ENCODE data around the gene HACL1.

HACL1 gene

GRCh38 chr3:15562560-15562959 lies 38.8 kb downstream of the HACL1 start:
- no peak for DNase-seq
- peaks cover 24% of the 10 kb centered on the region for H3K36me3 ChIP-seq (replicated peaks)
- no peak overlapping the region for H3K27ac ChIP-seq
- in situ Hi-C loops (cut with HindIII; ENCODE audit: low pct_ligation_motif_present, low sequenced_read_pairs): no loop called here
- H3K4me3 ChIP-seq (ENCODE audit: low read depth, low read length): no peak overlapping the region
- TF ChIP-seq CTCF (IDR thresholded peaks at IDR 0.05; ENCODE audit: low read depth, low read length, missing control alignments): no peak
- H3K27me3 ChIP-seq (replicated peaks): no peaks in the 10 kb centered on the region

DNA sequence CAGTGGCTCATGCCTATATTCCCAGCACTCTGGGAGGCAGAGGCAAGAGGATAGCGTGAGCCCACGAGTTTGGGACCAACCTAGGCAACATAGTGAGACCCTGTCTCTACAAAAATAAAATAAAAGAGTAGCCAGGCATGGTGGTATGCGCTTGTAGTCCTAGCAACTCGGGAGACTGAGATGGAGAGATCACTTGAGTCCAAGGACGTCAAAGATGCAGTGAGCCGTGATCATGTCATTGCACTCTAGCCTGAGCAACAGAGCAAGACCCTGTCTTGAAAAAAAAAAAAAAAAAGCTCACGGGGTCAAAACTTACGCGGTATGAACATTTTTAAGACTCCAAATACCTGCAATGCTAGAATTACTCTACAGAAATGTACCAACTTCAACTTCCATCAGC lies 42.8 kb downstream of the HACL1 start:
- DNase-seq: no peak
- H3K27me3 ChIP-seq (replicated peaks): no peaks in the 10 kb centered on the region
- in situ Hi-C loops (cut with HindIII; ENCODE audit: low pct_ligation_motif_present, low sequenced_read_pairs): no loop called here
- H3K36me3 ChIP-seq (replicated peaks): peaks cover 18% of the 10 kb centered on the region
- TF ChIP-seq CTCF (IDR thresholded peaks at IDR 0.05; ENCODE audit: low read depth, low read length, missing control alignments): no peak
- H3K27ac ChIP-seq: no peak overlapping the region
- no peak overlapping the region for H3K4me3 ChIP-seq (ENCODE audit: low read depth, low read length)

DNA sequence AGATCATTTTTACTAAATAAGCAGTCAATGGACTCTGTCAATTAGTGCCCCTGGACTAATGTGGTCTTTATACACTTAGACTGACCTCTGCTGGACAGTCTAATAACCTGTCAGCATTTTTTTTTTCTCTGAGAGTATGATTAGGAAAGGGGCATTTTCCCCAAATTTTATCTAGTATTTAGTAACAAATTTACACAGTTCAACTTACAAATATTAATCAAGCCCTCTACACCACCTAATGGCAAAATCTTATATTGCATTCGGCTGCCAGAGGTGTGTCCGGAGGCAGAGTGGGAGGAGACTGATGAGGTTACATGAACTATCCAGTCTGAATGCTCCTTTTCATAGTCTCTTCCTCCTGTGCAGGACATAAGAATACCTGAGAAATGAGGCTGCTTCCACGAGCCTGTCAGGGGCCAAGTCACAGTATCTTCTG lies 43.8 kb downstream of the HACL1 start:
- no peaks in the 10 kb centered on the region for H3K27me3 ChIP-seq (replicated peaks)
- no peak overlapping the region for H3K27ac ChIP-seq
- in situ Hi-C loops (cut with HindIII; ENCODE audit: low pct_ligation_motif_present, low sequenced_read_pairs): no loop called here
- no peak overlapping the region for H3K4me3 ChIP-seq (ENCODE audit: low read depth, low read length)
- DNase-seq: peak; percentile 82
- peak; percentile 66 for TF ChIP-seq CTCF (IDR thresholded peaks at IDR 0.05; ENCODE audit: low read depth, low read length, missing control alignments)
- H3K36me3 ChIP-seq (replicated peaks): peaks cover 11% of the 10 kb centered on the region

DNA sequence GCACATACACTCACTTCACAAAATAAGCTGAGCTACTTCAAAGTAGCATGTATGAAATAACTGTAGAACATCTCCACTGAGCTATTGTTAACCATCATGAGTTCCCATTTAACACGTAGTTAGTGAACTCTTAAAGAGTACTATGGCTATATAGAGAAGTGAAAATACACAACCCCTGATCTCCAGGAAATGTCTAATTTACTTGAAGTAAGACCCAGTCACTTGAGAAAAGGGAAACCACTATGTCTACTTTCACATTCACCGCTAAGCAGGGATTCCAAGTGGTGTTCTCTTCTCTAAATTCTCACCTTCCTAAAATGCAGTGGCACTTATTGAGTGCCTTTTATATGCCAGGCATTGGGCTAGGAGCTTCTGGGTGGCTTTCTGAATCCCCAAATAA lies 44.9 kb downstream of the HACL1 start:
- H3K36me3 ChIP-seq (replicated peaks): peaks cover 6% of the 10 kb centered on the region
- no peak overlapping the region for H3K4me3 ChIP-seq (ENCODE audit: low read depth, low read length)
- in situ Hi-C loops (cut with HindIII; ENCODE audit: low pct_ligation_motif_present, low sequenced_read_pairs): no loop called here
- no peak for DNase-seq
- TF ChIP-seq CTCF (IDR thresholded peaks at IDR 0.05; ENCODE audit: low read depth, low read length, missing control alignments): no peak
- no peaks in the 10 kb centered on the region for H3K27me3 ChIP-seq (replicated peaks)
- H3K27ac ChIP-seq: no peak overlapping the region

- Histone ChIP-seq H3K36me3 (replicated peaks) (peaks cover 3% of the 10 kb centered on the region), H3K27ac (no peak overlapping the region), H3K4me3 (ENCODE audit: low read depth, low read length) (no peak overlapping the region), H3K27me3 (replicated peaks) (no peaks in the 10 kb centered on the region)
- in situ Hi-C loops (cut with HindIII; ENCODE audit: low pct_ligation_motif_present, low sequenced_read_pairs): no loop called here
- no peak for DNase-seq
- no peak for TF ChIP-seq CTCF (IDR thresholded peaks at IDR 0.05; ENCODE audit: low read depth, low read length, missing control alignments)
Observed at GRCh38 chr3:15553749-15554148, 47.6 kb downstream of the HACL1 start.

DNA sequence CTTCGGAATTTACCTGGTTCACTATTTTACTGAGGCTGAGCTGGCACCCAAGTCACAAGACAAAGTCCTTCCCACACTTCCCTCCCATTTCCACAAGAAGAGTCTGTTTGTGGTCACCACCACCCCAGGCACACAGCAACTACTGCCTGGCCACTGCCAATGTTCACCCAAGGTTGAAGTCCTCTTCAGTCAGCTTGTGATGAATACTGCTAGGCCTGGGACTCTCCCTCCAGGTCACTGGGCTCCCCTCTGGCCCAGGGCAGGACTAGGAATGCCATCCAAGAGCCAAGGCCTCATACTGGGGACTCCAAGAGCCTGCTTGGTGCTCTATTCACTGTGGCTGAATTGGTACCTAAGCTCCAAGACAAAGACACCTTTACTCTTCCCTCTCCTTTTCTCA lies 49.5 kb downstream of the HACL1 start:
- DNase-seq: no peak
- no peaks in the 10 kb centered on the region for H3K27me3 ChIP-seq (replicated peaks)
- H3K4me3 ChIP-seq (ENCODE audit: low read depth, low read length): no peak overlapping the region
- no peak for TF ChIP-seq CTCF (IDR thresholded peaks at IDR 0.05; ENCODE audit: low read depth, low read length, missing control alignments)
- peaks cover 3% of the 10 kb centered on the region for H3K36me3 ChIP-seq (replicated peaks)
- in situ Hi-C loops (cut with HindIII; ENCODE audit: low pct_ligation_motif_present, low sequenced_read_pairs): no loop called here
- H3K27ac ChIP-seq: no peak overlapping the region

All from brain microvascular endothelial cell (primary cell).